ENCODE data around the gene AXIN1. TPM values are rescaled to one million over a fixed set of nuclear protein-coding genes. Genes with fewer than 3 reads are reported as not detected.

Gene AXIN1
- total RNA-seq, 1 experiment from 2014 or later, result 50.3 TPM

DNA sequence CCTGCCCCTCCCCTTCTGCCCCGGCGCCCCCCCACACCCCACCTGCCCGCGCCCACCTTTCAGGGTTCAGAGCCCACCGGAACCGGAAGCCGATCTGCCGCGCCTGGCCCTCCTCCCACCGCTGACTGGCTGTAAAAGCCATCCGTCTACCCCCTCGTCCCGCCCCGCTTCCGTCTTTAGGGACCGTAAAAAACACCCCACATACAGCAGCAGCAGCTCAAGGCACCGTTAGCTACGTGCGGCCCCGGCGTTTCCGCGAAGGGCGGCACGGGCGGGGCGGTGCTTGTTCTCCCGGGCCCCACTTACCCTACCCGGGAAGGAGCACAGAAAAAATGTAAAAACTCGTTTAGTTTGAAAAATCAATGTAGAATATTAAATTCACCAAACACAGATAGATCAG lies 17.9 kb upstream of the AXIN1 start, which contains the start of gene MRPL28:
Gene MRPL28 (minus strand): TSS at position 96 of the 400 bp plus-strand sequence. CDS start 320 bp downstream, outside the sequence.
- Mint-ChIP-seq H3K4me1 (peaks cover 11% of the 10 kb centered on the region), H3K36me3 (peaks cover 23% of the 10 kb centered on the region), H3K9me3 (no peaks in the 10 kb centered on the region), H3K27ac (peak within 1 kb of the TSS; percentile 96), H3K4me3 (peak within 1 kb of the TSS; percentile 78), H3K27me3 (ENCODE audit: low read depth) (no peaks in the 10 kb centered on the region)
- DNase-seq (ENCODE audit: low spot score) (peak; percentile 96), ATAC-seq (peak; percentile 90)
- ChIA-PET POLR2A (interaction anchor here (0.7 to 1.6 kb wide), 6 partner anchors 8 to 320 kb away, joined by 3 to 4 read pairs (median 3); partner anchors contain the start of gene WDR24), CTCF (interaction anchor here (0.5 to 3.4 kb wide), 12 partner anchors 8 to 278 kb away, joined by 3 to 30 read pairs (median 4); partner anchors contain the start of genes AXIN1 and RAB11FIP3)
- TF ChIP-seq CTCF (IDR thresholded peaks at IDR 0.05), result no peak
- 0 out of 2 replicates have a peak, but pooled peaks have one; percentile 46 for TF ChIP-seq HMGXB4 (CRISPR knock-in tag; IDR thresholded peaks at IDR 0.05)
- no peak for TF ChIP-seq MLX (CRISPR knock-in tag; IDR thresholded peaks at IDR 0.05)
- TF ChIP-seq, protein P1, sequence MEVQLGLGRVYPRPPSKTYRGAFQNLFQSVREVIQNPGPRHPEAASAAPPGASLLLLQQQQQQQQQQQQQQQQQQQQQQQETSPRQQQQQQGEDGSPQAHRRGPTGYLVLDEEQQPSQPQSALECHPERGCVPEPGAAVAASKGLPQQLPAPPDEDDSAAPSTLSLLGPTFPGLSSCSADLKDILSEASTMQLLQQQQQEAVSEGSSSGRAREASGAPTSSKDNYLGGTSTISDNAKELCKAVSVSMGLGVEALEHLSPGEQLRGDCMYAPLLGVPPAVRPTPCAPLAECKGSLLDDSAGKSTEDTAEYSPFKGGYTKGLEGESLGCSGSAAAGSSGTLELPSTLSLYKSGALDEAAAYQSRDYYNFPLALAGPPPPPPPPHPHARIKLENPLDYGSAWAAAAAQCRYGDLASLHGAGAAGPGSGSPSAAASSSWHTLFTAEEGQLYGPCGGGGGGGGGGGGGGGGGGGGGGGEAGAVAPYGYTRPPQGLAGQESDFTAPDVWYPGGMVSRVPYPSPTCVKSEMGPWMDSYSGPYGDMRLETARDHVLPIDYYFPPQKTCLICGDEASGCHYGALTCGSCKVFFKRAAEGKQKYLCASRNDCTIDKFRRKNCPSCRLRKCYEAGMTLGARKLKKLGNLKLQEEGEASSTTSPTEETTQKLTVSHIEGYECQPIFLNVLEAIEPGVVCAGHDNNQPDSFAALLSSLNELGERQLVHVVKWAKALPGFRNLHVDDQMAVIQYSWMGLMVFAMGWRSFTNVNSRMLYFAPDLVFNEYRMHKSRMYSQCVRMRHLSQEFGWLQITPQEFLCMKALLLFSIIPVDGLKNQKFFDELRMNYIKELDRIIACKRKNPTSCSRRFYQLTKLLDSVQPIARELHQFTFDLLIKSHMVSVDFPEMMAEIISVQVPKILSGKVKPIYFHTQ (CRISPR knock-in tag; IDR thresholded peaks at IDR 0.05), result 0 out of 2 replicates have a peak, but pooled peaks have one; percentile 21
- TF ChIP-seq GTF2I (CRISPR knock-in tag; conservative IDR thresholded peaks at IDR 0.05), result no peak
- no peak for TF ChIP-seq ZBTB43 (CRISPR knock-in tag; IDR thresholded peaks at IDR 0.05)
- peak; percentile 89 for TF ChIP-seq SP1 (CRISPR knock-in tag; conservative IDR thresholded peaks at IDR 0.05)
- TF ChIP-seq ATF2 (CRISPR knock-in tag; IDR thresholded peaks at IDR 0.05; ENCODE audit: borderline replicate concordance, low read depth), result no peak
- 0 out of 2 replicates have a peak, but pooled peaks have one; percentile 29 for TF ChIP-seq PRRX2 (CRISPR knock-in tag; IDR thresholded peaks at IDR 0.05)
- TF ChIP-seq, protein P2, sequence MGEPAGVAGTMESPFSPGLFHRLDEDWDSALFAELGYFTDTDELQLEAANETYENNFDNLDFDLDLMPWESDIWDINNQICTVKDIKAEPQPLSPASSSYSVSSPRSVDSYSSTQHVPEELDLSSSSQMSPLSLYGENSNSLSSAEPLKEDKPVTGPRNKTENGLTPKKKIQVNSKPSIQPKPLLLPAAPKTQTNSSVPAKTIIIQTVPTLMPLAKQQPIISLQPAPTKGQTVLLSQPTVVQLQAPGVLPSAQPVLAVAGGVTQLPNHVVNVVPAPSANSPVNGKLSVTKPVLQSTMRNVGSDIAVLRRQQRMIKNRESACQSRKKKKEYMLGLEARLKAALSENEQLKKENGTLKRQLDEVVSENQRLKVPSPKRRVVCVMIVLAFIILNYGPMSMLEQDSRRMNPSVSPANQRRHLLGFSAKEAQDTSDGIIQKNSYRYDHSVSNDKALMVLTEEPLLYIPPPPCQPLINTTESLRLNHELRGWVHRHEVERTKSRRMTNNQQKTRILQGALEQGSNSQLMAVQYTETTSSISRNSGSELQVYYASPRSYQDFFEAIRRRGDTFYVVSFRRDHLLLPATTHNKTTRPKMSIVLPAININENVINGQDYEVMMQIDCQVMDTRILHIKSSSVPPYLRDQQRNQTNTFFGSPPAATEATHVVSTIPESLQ (CRISPR knock-in tag; IDR thresholded peaks at IDR 0.05), result no peak
- TF ChIP-seq NFYB (CRISPR knock-in tag; conservative IDR thresholded peaks at IDR 0.05; ENCODE audit: low read depth), result peak; percentile 95
- TF ChIP-seq ZNF138 (CRISPR knock-in tag; conservative IDR thresholded peaks at IDR 0.05), result no peak
- no peak for TF ChIP-seq ZNF317 (CRISPR knock-in tag; IDR thresholded peaks at IDR 0.05; ENCODE audit: borderline replicate concordance, low read depth)
- TF ChIP-seq E2F5 (CRISPR knock-in tag; IDR thresholded peaks at IDR 0.05), result 0 out of 2 replicates have a peak, but pooled peaks have one; percentile 47
- TF ChIP-seq ZMAT4 (CRISPR knock-in tag; IDR thresholded peaks at IDR 0.05), result peak; percentile 83
- TF ChIP-seq NFE2L1 (CRISPR knock-in tag; IDR thresholded peaks at IDR 0.05), result no peak
- no peak for TF ChIP-seq IRF2 (CRISPR knock-in tag; IDR thresholded peaks at IDR 0.05; ENCODE audit: borderline replicate concordance, low read depth)

Data from WTC11 (cell line).